ENCODE measurements around the gene CD59. TPM values are rescaled to one million over a fixed set of nuclear protein-coding genes. Genes with fewer than 3 reads are reported as not detected.
"Not testable (repeated sequence)": the region's sequence is repeated elsewhere in the genome, so short reads cannot be mapped to it uniquely, and the experiment has no call there.

The CD59 gene
- total and polyA plus RNA-seq, 9 of the 15 experiments (the other 6 are each of a cell fraction or from before 2014, with no cell fraction given), result 38.1 to 338 (median 173) TPM

DNA sequence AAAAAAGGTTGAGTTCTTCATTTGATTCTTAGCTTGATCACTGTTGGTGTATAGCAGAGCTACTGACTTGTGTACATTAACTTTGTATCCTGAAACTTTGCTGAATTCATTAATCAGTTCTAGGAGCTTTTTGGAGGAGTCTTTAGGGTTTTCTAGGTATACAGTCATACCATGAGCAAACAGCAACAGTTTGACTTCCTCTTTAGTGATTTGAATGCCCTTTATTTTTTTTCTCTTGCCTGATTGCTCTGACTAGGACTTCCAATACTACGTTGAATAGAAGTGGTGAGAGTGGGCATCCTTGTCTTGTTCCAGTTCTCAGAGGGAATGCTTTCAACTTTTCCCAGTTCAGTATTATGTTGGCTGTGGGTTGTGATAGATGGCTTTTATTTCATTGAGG is 57.6 kb downstream of the CD59 start:
- WGBS (ENCODE audit: insufficient coverage, low coverage, missing lambda C conversion rate), result 6% methylated on average over 1 of the region's 1 CpG

DNA sequence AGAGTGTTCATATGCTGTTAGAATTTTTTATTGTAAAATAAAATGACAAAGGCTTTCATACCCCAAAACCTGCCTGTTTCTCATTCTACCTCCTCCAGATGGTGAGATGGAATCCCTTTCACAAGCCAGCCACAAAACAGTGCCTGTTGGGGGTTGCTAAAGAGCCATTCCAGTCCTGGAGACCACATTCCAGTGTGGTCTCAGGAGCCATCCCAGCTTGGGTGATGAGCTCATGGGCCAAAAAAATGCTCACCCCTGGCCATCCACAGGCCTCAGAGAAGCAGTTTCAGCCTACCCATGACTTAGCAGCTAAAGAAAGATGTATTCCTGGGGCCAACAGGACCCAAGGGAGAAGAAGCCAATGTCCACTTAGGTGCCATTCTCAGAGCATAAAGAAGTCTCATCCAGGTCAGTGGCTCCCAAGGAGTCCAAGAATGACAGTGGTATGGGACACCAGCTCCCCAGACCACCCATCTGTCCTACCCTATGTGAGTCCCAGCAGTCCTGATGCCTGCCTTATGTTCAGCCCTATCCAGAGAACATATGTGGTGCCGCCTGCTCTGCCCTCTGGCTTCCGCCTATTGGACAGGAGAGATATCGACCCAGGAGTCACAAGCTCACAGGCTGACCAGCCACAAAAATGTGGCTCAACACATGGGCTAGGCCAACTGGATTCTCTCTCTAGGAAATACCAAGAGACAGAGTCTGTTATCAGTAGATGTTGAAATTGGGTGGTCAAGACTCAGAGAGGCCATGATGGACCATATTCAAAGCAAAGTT is 62.0 kb downstream of the CD59 start:
- no peak for TF ChIP-seq RFX5 (IDR thresholded peaks at IDR 0.05; ENCODE audit: low read depth, low read length)
- no peak for TF ChIP-seq SIRT6 (IDR thresholded peaks at IDR 0.05; ENCODE audit: low read depth, low read length)
- no peak for TF ChIP-seq XRCC4 (IDR thresholded peaks at IDR 0.05; ENCODE audit: extremely low read depth, insufficient read depth, insufficient read length)
- TF ChIP-seq L3MBTL2 (IDR thresholded peaks at IDR 0.05), result no peak
- TF ChIP-seq, protein P1, sequence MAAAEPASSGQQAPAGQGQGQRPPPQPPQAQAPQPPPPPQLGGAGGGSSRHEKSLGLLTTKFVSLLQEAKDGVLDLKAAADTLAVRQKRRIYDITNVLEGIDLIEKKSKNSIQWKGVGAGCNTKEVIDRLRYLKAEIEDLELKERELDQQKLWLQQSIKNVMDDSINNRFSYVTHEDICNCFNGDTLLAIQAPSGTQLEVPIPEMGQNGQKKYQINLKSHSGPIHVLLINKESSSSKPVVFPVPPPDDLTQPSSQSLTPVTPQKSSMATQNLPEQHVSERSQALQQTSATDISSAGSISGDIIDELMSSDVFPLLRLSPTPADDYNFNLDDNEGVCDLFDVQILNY (CRISPR knock-in tag; IDR thresholded peaks at IDR 0.05), result no peak
- TF ChIP-seq CSDE1 (IDR thresholded peaks at IDR 0.05), result no peak
- TF ChIP-seq NCOA4 (IDR thresholded peaks at IDR 0.05; ENCODE audit: partially characterized antibody), result no peak
- TF ChIP-seq, protein P2, sequence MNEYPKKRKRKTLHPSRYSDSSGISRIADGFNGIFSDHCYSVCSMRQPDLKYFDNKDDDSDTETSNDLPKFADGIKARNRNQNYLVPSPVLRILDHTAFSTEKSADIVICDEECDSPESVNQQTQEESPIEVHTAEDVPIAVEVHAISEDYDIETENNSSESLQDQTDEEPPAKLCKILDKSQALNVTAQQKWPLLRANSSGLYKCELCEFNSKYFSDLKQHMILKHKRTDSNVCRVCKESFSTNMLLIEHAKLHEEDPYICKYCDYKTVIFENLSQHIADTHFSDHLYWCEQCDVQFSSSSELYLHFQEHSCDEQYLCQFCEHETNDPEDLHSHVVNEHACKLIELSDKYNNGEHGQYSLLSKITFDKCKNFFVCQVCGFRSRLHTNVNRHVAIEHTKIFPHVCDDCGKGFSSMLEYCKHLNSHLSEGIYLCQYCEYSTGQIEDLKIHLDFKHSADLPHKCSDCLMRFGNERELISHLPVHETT (CRISPR knock-in tag; conservative IDR thresholded peaks at IDR 0.05 in 1 of 2, IDR thresholded peaks at IDR 0.05 in 1 of 2), result no peak
- no peak for TF ChIP-seq KAT7 (CRISPR knock-in tag; IDR thresholded peaks at IDR 0.05; ENCODE audit: borderline replicate concordance)
- TF ChIP-seq HNRNPLL (IDR thresholded peaks at IDR 0.05; ENCODE audit: low read depth, low read length, poor library complexity, severe bottlenecking), result no peak
- no peak for TF ChIP-seq IRF2 (CRISPR knock-in tag; IDR thresholded peaks at IDR 0.05)
- ATAC-seq, result no peak
- ChIA-PET CTCF (ENCODE audit: low intra/inter-chr PET ratio) (no interaction called here), POLR2A (no interaction called here)
- H4K20me1 ChIP-seq (replicated peaks; ENCODE audit: control insufficient read depth, insufficient read depth, low read length), result no peaks in the 10 kb centered on the region
- 3% methylated on average over 3 of the region's 3 CpGs for WGBS (ENCODE audit: insufficient coverage, low coverage, missing lambda C conversion rate)
- in situ Hi-C loops (cut with MboI), result no loop called here
- no peak overlapping the region for H3K4me3 ChIP-seq
- no peaks in the 10 kb centered on the region for H3K9me1 ChIP-seq (ENCODE audit: control insufficient read depth, insufficient read depth, low read length)
- H2AFZ ChIP-seq (ENCODE audit: low read depth, low read length), result no peak overlapping the region
- H3K79me2 ChIP-seq (ENCODE audit: control insufficient read depth, insufficient read depth, low read length), result no peaks in the 10 kb centered on the region
- FAIRE-seq, result no peak
- H3K9me3 ChIP-seq (replicated peaks; ENCODE audit: control insufficient read depth, insufficient read depth, low read depth, low read length), result no peaks in the 10 kb centered on the region
- H3K27me3 ChIP-seq (ENCODE audit: control insufficient read depth in 2 of 2, insufficient read depth in 2 of 2, low read length in 2 of 2), result peaks cover 6 to 9% of the 10 kb centered on the region in 2 experiments; a peak in 3 of 5 replicates
- no peak overlapping the region for H3K4me2 ChIP-seq (ENCODE audit: insufficient read depth, low read length)
- intact Hi-C loops (cut with micrococcal nuclease), result no loop called here
- H3K27ac ChIP-seq (ENCODE audit: extremely low read depth, low read depth, low read length), result no peak overlapping the region
- no peaks in the 10 kb centered on the region for H3K4me1 ChIP-seq (replicated peaks in 1 of 2; ENCODE audit: control insufficient read depth in 2 of 2, insufficient read depth in 2 of 2, low read length in 2 of 2)
- H3K36me3 ChIP-seq (ENCODE audit: control insufficient read depth, insufficient read depth, low read length), result no peaks in the 10 kb centered on the region
- BruUV-seq (replicated peaks), result no TSS peak
- no peak overlapping the region for H3K9ac ChIP-seq (ENCODE audit: insufficient read depth in 1 of 2, low read depth in 2 of 2, low read length in 2 of 2)
- DNase-seq (ENCODE audit: extremely low read depth in 1 of 4, low spot score in 3 of 4), result no peak

More for the DNA sequence above, 57.6 kb downstream of the CD59 start:
- DNase-seq (ENCODE audit: extremely low read depth in 1 of 4, low spot score in 3 of 4); POLR2A ChIA-PET; H3K36me3 ChIP-seq (ENCODE audit: control insufficient read depth, insufficient read depth, low read length); H4K20me1 ChIP-seq (replicated peaks; ENCODE audit: control insufficient read depth, insufficient read depth, low read length); H3K4me1 ChIP-seq (replicated peaks in 1 of 2; ENCODE audit: control insufficient read depth in 2 of 2, insufficient read depth in 2 of 2, low read length in 2 of 2); H3K9me1 ChIP-seq (ENCODE audit: control insufficient read depth, insufficient read depth, low read length); ATAC-seq; H3K4me2 ChIP-seq (ENCODE audit: insufficient read depth, low read length); H3K27me3 ChIP-seq (ENCODE audit: control insufficient read depth in 2 of 2, insufficient read depth in 2 of 2, low read length in 2 of 2); H3K27ac ChIP-seq (ENCODE audit: extremely low read depth, low read depth, low read length); H3K9me3 ChIP-seq (replicated peaks; ENCODE audit: control insufficient read depth, insufficient read depth, low read depth, low read length); H3K4me3 ChIP-seq; H3K9ac ChIP-seq (ENCODE audit: insufficient read depth in 1 of 2, low read depth in 2 of 2, low read length in 2 of 2); CTCF ChIA-PET (ENCODE audit: low intra/inter-chr PET ratio); H2AFZ ChIP-seq (ENCODE audit: low read depth, low read length); BruUV-seq (replicated peaks); H3K79me2 ChIP-seq (ENCODE audit: control insufficient read depth, insufficient read depth, low read length); FAIRE-seq; intact Hi-C loops (cut with micrococcal nuclease); in situ Hi-C loops (cut with MboI): not testable (repeated sequence)

All from K562 (cell line).